T47D (cell line): ENCODE data around the gene PREP.
A peak's percentile ranks its signal among the peaks of the same experiment; 100 is the strongest.
"Not testable (repeated sequence)": the region's sequence is repeated elsewhere in the genome, so short reads cannot be mapped to it uniquely, and the experiment has no call there.

ENCODE experiments used
- DNase-seq, 2 experiments: peaks; one replicate each; pipeline versions ENCODE4 v3.0.0 to v3.0.0-alpha.2; 2011 to 2012; ENCODE audit warnings: low read depth in 1 of 2, low spot score in 1 of 2
- JUND ChIP-seq: IDR thresholded peaks from 2 replicates; pipeline ENCODE4 v1.6.1; 2012; ENCODE audit warnings: low read depth
- in situ Hi-C: cut with HindIII; loops from 2 replicates; pipeline ENCODE4 v1.10.0; 2016; ENCODE audit warnings: low sequenced_read_pairs, low pct_unique_long_range_greater_than_20kb

Gene PREP

GRCh38 chr6:105424175-105424783 is 21.4 kb upstream of the PREP start:
- in situ Hi-C loops, result no loop called here

GRCh38 chr6:105416971-105417370 is 14.1 kb upstream of the PREP start:
- DNase-seq, result not testable (repeated sequence)

More at GRCh38 chr6:105424175-105424783, 21.4 kb upstream of the PREP start:
- TF ChIP-seq JUND, result no peak
- peak in 1 of 2 experiments; percentile 61 for DNase-seq

GRCh38 chr6:105409734-105410133 is 6.9 kb upstream of the PREP start:
- DNase-seq, result no peak
- in situ Hi-C loops, result no loop called here
- TF ChIP-seq JUND, result no peak

More at GRCh38 chr6:105416971-105417370, 14.1 kb upstream of the PREP start:
- in situ Hi-C loops, result not testable (repeated sequence)

GRCh38 chr6:105402090-105402938 is 568 bp downstream of the PREP start:
- peak in 1 of 2 experiments; percentile 42 for DNase-seq
- no peak for TF ChIP-seq JUND
- in situ Hi-C loops, result no loop called here

- DNase-seq, result no peak
- in situ Hi-C loops, result no loop called here
- TF ChIP-seq JUND, result no peak
Measured at GRCh38 chr6:105401247-105402089, 1.4 kb downstream of the PREP start.

GRCh38 chr6:105400501-105400900 is 2.4 kb downstream of the PREP start:
- no peak for DNase-seq
- no peak for TF ChIP-seq JUND
- in situ Hi-C loops, result no loop called here

GRCh38 chr6:105398859-105399258 is 4.0 kb downstream of the PREP start:
- in situ Hi-C loops, result no loop called here
- DNase-seq, result no peak
- TF ChIP-seq JUND, result no peak

- in situ Hi-C loops, result no loop called here
- no peak for DNase-seq
- no peak for TF ChIP-seq JUND
Measured at GRCh38 chr6:105397987-105398386, 4.9 kb downstream of the PREP start.

GRCh38 chr6:105391705-105392104 is 11.2 kb downstream of the PREP start:
- peak in 1 of 2 experiments; percentile 59 for DNase-seq
- TF ChIP-seq JUND, result no peak
- in situ Hi-C loops, result no loop called here

- DNase-seq, result no peak
- TF ChIP-seq JUND, result no peak
- in situ Hi-C loops, result no loop called here
Measured at GRCh38 chr6:105389543-105389942, 13.3 kb downstream of the PREP start.

GRCh38 chr6:105388392-105388791 is 14.5 kb downstream of the PREP start:
- DNase-seq, result peak in 1 of 2 experiments; percentile 71
- in situ Hi-C loops, result no loop called here
- TF ChIP-seq JUND, result no peak

GRCh38 chr6:105384004-105384403 is 18.9 kb downstream of the PREP start:
- TF ChIP-seq JUND, result no peak
- in situ Hi-C loops, result no loop called here
- no peak for DNase-seq
